ENCODE measurements around the gene MINAR2. TPM values are rescaled to one million over a fixed set of nuclear protein-coding genes. Genes with fewer than 3 reads are reported as not detected.
A peak's percentile ranks its signal among the peaks of the same experiment; 100 is the strongest.

Gene MINAR2
- total RNA-seq, 4 donors from 2014 or later: not detected

DNA sequence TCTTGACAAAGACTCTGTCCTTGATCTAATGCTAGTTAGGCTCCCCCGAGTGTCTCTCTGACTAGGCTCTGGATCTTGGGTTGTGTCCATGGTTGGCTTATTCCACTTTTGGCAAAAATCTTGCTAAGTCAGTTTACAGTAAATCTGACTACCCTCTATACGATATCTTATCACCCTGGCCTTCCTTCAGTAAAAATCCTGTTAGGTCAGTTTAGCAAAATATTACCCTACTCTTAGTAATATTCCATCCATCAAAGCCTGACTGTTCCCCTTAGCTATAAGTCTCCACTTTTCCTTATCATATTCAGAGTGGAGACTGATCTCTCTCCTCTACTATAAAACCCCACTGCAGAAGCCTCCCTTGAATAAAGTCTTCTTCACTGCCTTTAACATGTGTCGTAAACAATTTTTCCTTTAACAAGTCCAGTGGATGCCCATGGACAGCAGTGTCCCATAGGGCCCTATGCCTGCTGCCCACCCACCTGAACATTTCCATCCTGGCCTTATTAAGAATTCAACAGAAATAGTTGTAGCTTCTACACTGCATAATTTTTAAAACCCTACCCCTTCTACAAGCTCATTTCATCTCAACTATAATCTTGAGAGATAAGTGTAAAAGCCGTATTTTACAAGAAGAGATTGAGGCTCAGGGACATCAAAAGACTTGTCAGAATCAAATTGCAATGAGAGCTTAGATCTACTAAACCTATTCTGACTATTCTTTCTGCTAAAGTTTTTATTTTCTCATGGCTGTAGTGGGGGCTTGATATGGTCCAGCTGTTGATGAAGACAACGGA is 22.3 kb downstream of the MINAR2 start:
- 69 to 88% methylated on average over 4 to 5 of the region's 5 CpGs for WGBS, 2 donors (ENCODE audit: low coverage in 1 of 2)
- Histone ChIP-seq H3K4me3 (no peak overlapping the region), H3K27ac (no peak overlapping the region), H3K4me1 (no peaks in the 10 kb centered on the region), H3K9me3 (no peaks in the 10 kb centered on the region), H3K36me3 (no peaks in the 10 kb centered on the region), H3K27me3 (no peaks in the 10 kb centered on the region)
- TF ChIP-seq POLR2AphosphoS5 (IDR thresholded peaks at IDR 0.05) (no peak), EP300 (IDR thresholded peaks at IDR 0.05) (no peak), POLR2A (IDR thresholded peaks at IDR 0.05) (no peak)
- TF ChIP-seq, protein P1, sequence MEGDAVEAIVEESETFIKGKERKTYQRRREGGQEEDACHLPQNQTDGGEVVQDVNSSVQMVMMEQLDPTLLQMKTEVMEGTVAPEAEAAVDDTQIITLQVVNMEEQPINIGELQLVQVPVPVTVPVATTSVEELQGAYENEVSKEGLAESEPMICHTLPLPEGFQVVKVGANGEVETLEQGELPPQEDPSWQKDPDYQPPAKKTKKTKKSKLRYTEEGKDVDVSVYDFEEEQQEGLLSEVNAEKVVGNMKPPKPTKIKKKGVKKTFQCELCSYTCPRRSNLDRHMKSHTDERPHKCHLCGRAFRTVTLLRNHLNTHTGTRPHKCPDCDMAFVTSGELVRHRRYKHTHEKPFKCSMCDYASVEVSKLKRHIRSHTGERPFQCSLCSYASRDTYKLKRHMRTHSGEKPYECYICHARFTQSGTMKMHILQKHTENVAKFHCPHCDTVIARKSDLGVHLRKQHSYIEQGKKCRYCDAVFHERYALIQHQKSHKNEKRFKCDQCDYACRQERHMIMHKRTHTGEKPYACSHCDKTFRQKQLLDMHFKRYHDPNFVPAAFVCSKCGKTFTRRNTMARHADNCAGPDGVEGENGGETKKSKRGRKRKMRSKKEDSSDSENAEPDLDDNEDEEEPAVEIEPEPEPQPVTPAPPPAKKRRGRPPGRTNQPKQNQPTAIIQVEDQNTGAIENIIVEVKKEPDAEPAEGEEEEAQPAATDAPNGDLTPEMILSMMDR (IDR thresholded peaks at IDR 0.05): no peak
- ATAC-seq: no peak

DNA sequence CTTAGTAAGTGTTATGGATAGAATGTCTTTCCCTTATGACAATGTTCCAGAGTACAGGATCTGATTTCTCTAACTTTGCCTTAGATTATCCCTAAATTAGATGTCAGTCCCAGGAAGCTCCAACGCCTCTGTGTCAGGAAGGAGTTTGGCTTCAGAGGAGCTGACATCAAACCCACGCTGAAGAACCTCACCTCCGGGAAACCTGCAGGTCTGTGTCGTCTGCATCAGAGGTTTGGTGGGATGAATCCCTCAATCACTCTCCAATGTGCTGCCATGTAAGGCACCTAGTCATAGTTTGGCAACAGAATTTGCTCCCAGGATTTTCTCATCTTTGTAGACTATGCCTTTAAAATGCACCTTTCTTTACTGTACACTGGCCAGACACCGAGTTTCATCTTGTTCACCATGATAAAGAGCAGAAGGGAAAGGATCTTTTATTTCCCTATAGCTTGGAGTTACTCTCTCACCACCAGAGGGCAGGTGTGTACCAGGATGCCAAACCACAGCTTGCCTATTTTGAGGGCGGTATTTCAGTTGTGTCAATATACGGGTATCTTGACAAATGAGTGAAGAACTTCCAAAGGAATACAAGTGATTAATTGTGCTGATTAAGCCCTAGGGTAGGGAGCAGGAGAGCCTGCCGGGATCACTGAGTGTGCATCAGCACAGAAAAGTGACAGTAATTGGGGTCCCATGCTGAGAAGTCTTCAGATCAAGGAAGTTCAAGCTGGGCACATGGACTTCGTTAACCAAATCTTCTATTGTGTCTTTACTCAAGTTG is 23.4 kb downstream of the MINAR2 start:
- H3K4me3 ChIP-seq: no peak overlapping the region
- H3K9me3 ChIP-seq: no peaks in the 10 kb centered on the region
- H3K4me1 ChIP-seq: no peaks in the 10 kb centered on the region
- WGBS, 2 donors (ENCODE audit: low coverage in 1 of 2): 5 to 32% methylated on average over 4 to 7 of the region's 9 CpGs
- H3K27me3 ChIP-seq: no peaks in the 10 kb centered on the region
- ATAC-seq: no peak
- TF ChIP-seq POLR2AphosphoS5 (IDR thresholded peaks at IDR 0.05): no peak
- no peak for TF ChIP-seq POLR2A (IDR thresholded peaks at IDR 0.05)
- TF ChIP-seq, protein P1 (IDR thresholded peaks at IDR 0.05): peak; percentile 47 to 81 (median 64)
- no peak for TF ChIP-seq EP300 (IDR thresholded peaks at IDR 0.05)
- no peaks in the 10 kb centered on the region for H3K36me3 ChIP-seq
- H3K27ac ChIP-seq: no peak overlapping the region

DNA sequence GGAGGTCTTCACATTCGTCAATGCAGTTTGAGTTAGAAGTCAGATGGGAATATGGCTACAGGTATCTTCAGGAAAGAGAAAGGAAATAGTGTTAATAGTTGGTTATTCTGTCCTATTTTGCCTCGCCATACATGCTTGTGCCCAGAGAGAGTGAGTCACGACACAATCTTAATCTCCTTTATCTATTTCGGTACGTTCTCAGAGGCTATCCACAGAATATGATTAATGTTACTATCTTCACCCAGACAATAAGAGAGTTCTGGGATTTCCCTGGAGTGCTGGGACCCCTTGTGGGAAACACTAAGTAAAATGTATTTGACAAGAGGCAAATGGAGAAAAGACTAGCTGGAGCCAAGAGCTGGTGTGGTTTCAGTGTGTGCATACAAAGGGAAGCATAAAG is 25.5 kb downstream of the MINAR2 start:
- no peaks in the 10 kb centered on the region for H3K4me1 ChIP-seq
- no peaks in the 10 kb centered on the region for H3K27me3 ChIP-seq
- H3K4me3 ChIP-seq: no peak overlapping the region
- H3K36me3 ChIP-seq: no peaks in the 10 kb centered on the region
- no peaks in the 10 kb centered on the region for H3K9me3 ChIP-seq
- H3K27ac ChIP-seq: no peak overlapping the region
- TF ChIP-seq POLR2A (IDR thresholded peaks at IDR 0.05): no peak
- WGBS, 2 donors (ENCODE audit: low coverage in 1 of 2): 67 to 85% methylated on average over 2 to 5 of the region's 5 CpGs
- ATAC-seq: no peak

DNA sequence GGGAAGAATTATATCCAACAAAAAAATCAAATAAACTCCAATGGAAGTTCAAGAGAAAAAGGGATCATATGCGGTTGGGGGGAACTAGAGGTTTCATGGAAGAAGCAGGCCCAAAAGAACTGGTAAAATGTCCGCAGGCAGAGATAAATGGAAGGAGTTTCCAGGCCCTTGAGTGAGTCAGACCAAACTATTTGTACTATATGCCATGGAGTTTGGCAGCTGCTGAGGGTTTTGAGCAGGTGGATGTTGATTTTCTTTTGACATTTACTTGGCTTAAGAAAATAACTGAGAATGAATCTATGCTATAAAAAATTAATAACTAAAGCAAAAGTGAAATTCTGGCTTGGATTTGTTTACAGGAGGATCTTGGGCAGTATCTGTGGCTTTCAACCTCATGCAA is 33.7 kb downstream of the MINAR2 start:
- H3K4me3 ChIP-seq: no peak overlapping the region
- peaks cover 0 to 5% (median 0%) of the 10 kb centered on the region in 3 donors for H3K4me1 ChIP-seq
- WGBS, 2 donors (ENCODE audit: low coverage in 1 of 2): 53 to 80% methylated on average over 1 to 2 of the region's 2 CpGs
- ATAC-seq: no peak
- no peak overlapping the region for H3K27ac ChIP-seq
- no peak for TF ChIP-seq POLR2A (IDR thresholded peaks at IDR 0.05)
- TF ChIP-seq, protein P1 (IDR thresholded peaks at IDR 0.05): no peak
- TF ChIP-seq POLR2AphosphoS5 (IDR thresholded peaks at IDR 0.05): no peak
- no peak for TF ChIP-seq EP300 (IDR thresholded peaks at IDR 0.05)
- no peaks in the 10 kb centered on the region for H3K9me3 ChIP-seq
- H3K27me3 ChIP-seq: no peaks in the 10 kb centered on the region
- H3K36me3 ChIP-seq: no peaks in the 10 kb centered on the region

DNA sequence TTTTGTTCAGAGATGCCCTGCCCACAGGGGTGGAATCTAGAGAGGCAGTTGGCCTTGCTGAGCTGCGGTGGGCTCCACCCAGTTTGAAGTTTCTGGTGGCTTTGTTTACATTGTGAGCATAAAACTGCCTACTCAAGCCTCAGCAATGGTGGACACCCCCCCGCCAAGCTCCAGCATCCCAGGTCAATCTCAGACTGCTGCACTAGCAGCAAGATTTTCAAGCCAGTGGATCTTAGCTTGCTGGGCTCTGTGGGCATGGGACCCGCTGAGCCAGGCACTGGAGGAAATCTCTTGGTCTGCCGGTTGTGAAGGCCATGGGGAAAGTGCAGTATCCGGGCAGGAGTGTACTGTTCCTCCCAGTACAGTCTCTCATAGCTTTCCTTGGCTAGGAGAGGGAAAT is 55.5 kb downstream of the MINAR2 start:
- 60% methylated on average over 2 of the region's 5 CpGs; no CpG with 5 or more reads in 1 of the 2 donors for WGBS, 2 donors (ENCODE audit: low coverage in 1 of 2)
- no peak for ATAC-seq

More for the DNA sequence above, 55.5 kb downstream of the MINAR2 start:
- peaks cover 0 to 16% (median 0%) of the 10 kb centered on the region in 3 donors for H3K9me3 ChIP-seq
- H3K4me3 ChIP-seq: no peak overlapping the region
- H3K27ac ChIP-seq: no peak overlapping the region
- H3K4me1 ChIP-seq: no peaks in the 10 kb centered on the region
- no peaks in the 10 kb centered on the region for H3K36me3 ChIP-seq
- TF ChIP-seq POLR2AphosphoS5 (IDR thresholded peaks at IDR 0.05): no peak
- TF ChIP-seq, protein P1 (IDR thresholded peaks at IDR 0.05): no peak
- no peaks in the 10 kb centered on the region for H3K27me3 ChIP-seq
